CD14-positive monocyte (primary cell): ENCODE data around the gene KLC1. TPM values are rescaled to one million over a fixed set of nuclear protein-coding genes. Genes with fewer than 3 reads are reported as not detected.

ENCODE experiments used
- DNase-seq, 3 donors: peaks; one replicate each; pipeline ENCODE4 v3.0.0-alpha.2; 2011 to 2022
- H2AFZ ChIP-seq: 2 replicates; pipeline ENCODE4 v1.6.0; 2012; ENCODE audit warnings: mild to moderate bottlenecking, low read depth, low read length, inconsistent platforms; ENCODE audit not compliant: insufficient read depth, poor library complexity, severe bottlenecking
- H3K27ac ChIP-seq, 2 donors: 1 replicate in 1 of 2; 2 replicates in 1 of 2; pipeline ENCODE4 v1.5.1; 2012 to 2013; ENCODE audit warnings: low read length in 2 of 2, control low read depth in 1 of 2, inconsistent platforms in 1 of 2, low read depth in 1 of 2, mild to moderate bottlenecking in 1 of 2
- H3K27me3 ChIP-seq, 2 donors: one replicate each; pipeline versions ENCODE4 v1.6.0 to v1.6.1; 2011 to 2013; ENCODE audit warnings: low read length in 2 of 2; ENCODE audit not compliant: control insufficient read depth in 2 of 2, insufficient read depth in 2 of 2
- H3K36me3 ChIP-seq, 2 donors: replicated peaks in 1 of 2; 1 replicate in 1 of 2; 2 replicates in 1 of 2; pipeline versions ENCODE4 v1.5.1 to v1.6.1; 2012 to 2013; ENCODE audit warnings: low read length in 2 of 2, control low read depth in 1 of 2, inconsistent platforms in 1 of 2, mild to moderate bottlenecking in 1 of 2; ENCODE audit not compliant: insufficient read depth in 2 of 2, control insufficient read depth in 1 of 2
- H3K4me1 ChIP-seq, 2 donors: 1 replicate in 1 of 2; 2 replicates in 1 of 2; pipeline versions ENCODE4 v1.5.1 to v1.6.1; 2012 to 2013; ENCODE audit warnings: low read length in 2 of 2, control low read depth in 1 of 2, inconsistent platforms in 1 of 2, mild to moderate bottlenecking in 1 of 2, moderate library complexity in 1 of 2; ENCODE audit not compliant: insufficient read depth in 2 of 2, control insufficient read depth in 1 of 2
- H3K4me2 ChIP-seq: replicated peaks from 2 replicates; pipeline ENCODE3; 2012; ENCODE audit warnings: low read length, moderate library complexity, mild to moderate bottlenecking; ENCODE audit not compliant: poor library complexity, severe bottlenecking; ENCODE audit errors: extremely low read depth
- H3K4me3 ChIP-seq, 3 experiments: fragments of 200-600 bp in 1 of 3; sonication (generic) in 1 of 3; replicated peaks in 1 of 3; 1 replicate in 2 of 3; 2 replicates in 1 of 3; pipeline ENCODE4 v1.5.1; 2011 to 2013; ENCODE audit warnings: low read length in 3 of 3, mild to moderate bottlenecking in 3 of 3, control low read depth in 2 of 3, low read depth in 2 of 3, inconsistent platforms in 1 of 3, moderate library complexity in 1 of 3
- H3K79me2 ChIP-seq: 2 replicates; pipeline ENCODE4 v1.6.0; 2012; ENCODE audit warnings: mild to moderate bottlenecking, control low read depth, inconsistent platforms, low read length, moderate library complexity; ENCODE audit not compliant: insufficient read depth
- H3K9ac ChIP-seq: 2 replicates; pipeline ENCODE4 v1.6.0; 2017; ENCODE audit warnings: low read length, mild to moderate bottlenecking; ENCODE audit not compliant: insufficient read depth, poor library complexity, severe bottlenecking
- H3K9me3 ChIP-seq, 2 donors: replicated peaks in 1 of 2; 1 replicate in 1 of 2; 2 replicates in 1 of 2; pipeline versions ENCODE4 v1.5.1 to v1.6.1; 2012 to 2013; ENCODE audit warnings: low read length in 2 of 2, control low read depth in 1 of 2; ENCODE audit not compliant: control insufficient read depth in 1 of 2, insufficient read depth in 1 of 2
- H4K20me1 ChIP-seq: 2 replicates; pipeline ENCODE4 v1.6.0; 2012; ENCODE audit warnings: mild to moderate bottlenecking, low read length, control low read depth, moderate library complexity; ENCODE audit not compliant: insufficient read depth
- H3K27ac Mint-ChIP-seq, 7 donors: one replicate each; pipeline ENCODE4 v1.8.0; 2020; ENCODE audit warnings: mild to moderate bottlenecking in 7 of 7, mixed read lengths in 7 of 7, moderate library complexity in 6 of 7, inconsistent platforms in 2 of 7
- H3K27me3 Mint-ChIP-seq, 3 donors: one replicate each; pipeline ENCODE4 v1.8.0; 2021 to 2022; ENCODE audit warnings: low read depth in 3 of 3, mild to moderate bottlenecking in 3 of 3, mixed read lengths in 3 of 3, moderate library complexity in 3 of 3, inconsistent platforms in 1 of 3
- H3K36me3 Mint-ChIP-seq, 2 donors: one replicate each; pipeline ENCODE4 v1.8.0; 2020; ENCODE audit warnings: mixed read lengths in 2 of 2, inconsistent platforms in 1 of 2, mild to moderate bottlenecking in 1 of 2
- H3K4me1 Mint-ChIP-seq: one replicate; pipeline ENCODE4 v1.8.0; 2020; ENCODE audit warnings: mild to moderate bottlenecking, mixed read lengths
- H3K4me3 Mint-ChIP-seq, 2 donors: one replicate each; pipeline ENCODE4 v1.8.0; 2020; ENCODE audit warnings: mild to moderate bottlenecking in 2 of 2, mixed read lengths in 2 of 2, moderate library complexity in 1 of 2
- H3K9me3 Mint-ChIP-seq, 7 donors: one replicate each; pipeline ENCODE4 v1.8.0; 2020 to 2022; ENCODE audit warnings: mixed read lengths in 7 of 7, mild to moderate bottlenecking in 6 of 7, moderate library complexity in 6 of 7, inconsistent platforms in 2 of 7
- CTCF ChIP-seq: fragments of 200-600 bp; IDR thresholded peaks from one replicate; pipeline ENCODE4 v1.8.0; 2022; ENCODE audit warnings: antibody characterized with exemption, mild to moderate bottlenecking
- whole genome bisulfite sequencing: methylation state at CpG from one replicate; pipeline ENCODE4 v1.1.5; 2013; ENCODE audit warnings: missing lambda C conversion rate; ENCODE audit not compliant: insufficient coverage; 5-methylcytosine and 5-hydroxymethylcytosine counted together
- intact Hi-C, 2 donors: fragments of 100-400 bp; cut with micrococcal nuclease; formaldehyde crosslinking; loops; one replicate each; pipeline versions ENCODE4 v1.15.0 to v1.15.1; 2023
- polyA plus RNA-seq, 3 donors: library from polyadenylated mRNA; depleted of rRNA in 1 of 3; unstranded in 2 of 3; stranded (reverse) in 1 of 3; fragments of 300-500 nt in 2 of 3; fragments of >200 nt in 1 of 3; fragmentation: Illumina TruSeq in 2 of 3; gene quantifications; 1 replicate in 2 of 3; 2 replicates in 1 of 3; pipeline ENCODE4 v1.2.3, GENCODE V29; 2012 to 2021

KLC1 gene
- polyA plus RNA-seq, 3 donors: 41.5 to 108 (median 46.6) TPM

GRCh38 chr14:103668117-103668516, 39.1 kb downstream of the KLC1 start:
- 80% methylated on average over 1 of the region's 3 CpGs for WGBS
- peaks cover 3% of the 10 kb centered on the region for H3K4me1 Mint-ChIP-seq
- Histone ChIP-seq H3K27me3 (no peaks in the 10 kb centered on the region), H3K79me2 (no peaks in the 10 kb centered on the region), H3K4me3 (no peak overlapping the region), H2AFZ (no peak overlapping the region), H3K27ac (no peak overlapping the region), H3K36me3 (peaks cover 86 to 99% of the 10 kb centered on the region in 2 donors), H3K4me1 (no peaks in the 10 kb centered on the region), H4K20me1 (peaks cover 63% of the 10 kb centered on the region), H3K9ac (no peak overlapping the region), H3K9me3 (no peaks in the 10 kb centered on the region), H3K4me2 (no peak overlapping the region)
- TF ChIP-seq CTCF: no peak
- intact Hi-C loops: no loop called here
- H3K4me3 Mint-ChIP-seq: no peak overlapping the region
- no peak for DNase-seq
- H3K27me3 Mint-ChIP-seq: no peaks in the 10 kb centered on the region
- H3K27ac Mint-ChIP-seq: no peak overlapping the region
- H3K36me3 Mint-ChIP-seq: peaks cover 71 to 96% of the 10 kb centered on the region in 2 donors
- no peaks in the 10 kb centered on the region for H3K9me3 Mint-ChIP-seq

- intact Hi-C loops: no loop called here
- no peak for DNase-seq
- H3K27ac Mint-ChIP-seq: no peak overlapping the region
- no peak overlapping the region for H3K4me3 Mint-ChIP-seq
- no peak overlapping the region for H3K27ac ChIP-seq
- no peaks in the 10 kb centered on the region for H3K27me3 ChIP-seq
- TF ChIP-seq CTCF: no peak
- no peak overlapping the region for H3K9ac ChIP-seq
- H2AFZ ChIP-seq: no peak overlapping the region
- H3K4me3 ChIP-seq: no peak overlapping the region
- no peaks in the 10 kb centered on the region for H3K9me3 Mint-ChIP-seq
- H3K4me1 Mint-ChIP-seq: no peaks in the 10 kb centered on the region
- H3K36me3 Mint-ChIP-seq: peaks cover 70 to 95% of the 10 kb centered on the region in 2 donors
- H3K4me1 ChIP-seq: no peaks in the 10 kb centered on the region
- H3K9me3 ChIP-seq: no peaks in the 10 kb centered on the region
- H3K36me3 ChIP-seq: peaks cover 86 to 99% of the 10 kb centered on the region in 2 donors
- WGBS: no CpG with 5 or more reads among the region's 2 CpGs
- no peak overlapping the region for H3K4me2 ChIP-seq
- no peaks in the 10 kb centered on the region for H3K27me3 Mint-ChIP-seq
- no peaks in the 10 kb centered on the region for H3K79me2 ChIP-seq
- H4K20me1 ChIP-seq: peaks cover 51% of the 10 kb centered on the region
Observed at GRCh38 chr14:103669370-103669769, 40.4 kb downstream of the KLC1 start.
